Activated CD8-positive, alpha-beta memory T cell treated with anti-CD3 and anti-CD28 coated beads for 36 hours (primary cell): ENCODE measurements around the gene YJEFN3. TPM values are rescaled to one million over a fixed set of nuclear protein-coding genes. Genes with fewer than 3 reads are reported as not detected.

Source experiments
- CTCF ChIA-PET: fragments of 350-600 bp; sonication (Branson Sonifier 250); formaldehyde crosslinking; loops from one replicate; lab custom pipeline; 2021; ENCODE audit warnings: antibody characterized with exemption; lab: Charles Lee
- POLR2A ChIA-PET: fragments of 350-600 bp; sonication (Branson Sonifier 250); formaldehyde crosslinking; loops from one replicate; lab custom pipeline; 2021; ENCODE audit warnings: antibody characterized with exemption; lab: Charles Lee
- total RNA-seq, 2 experiments: library from RNA; stranded (reverse); gene quantifications; one replicate each; pipeline ENCODE4 v1.2.3, GENCODE V29; 2021

YJEFN3 gene, protein sequence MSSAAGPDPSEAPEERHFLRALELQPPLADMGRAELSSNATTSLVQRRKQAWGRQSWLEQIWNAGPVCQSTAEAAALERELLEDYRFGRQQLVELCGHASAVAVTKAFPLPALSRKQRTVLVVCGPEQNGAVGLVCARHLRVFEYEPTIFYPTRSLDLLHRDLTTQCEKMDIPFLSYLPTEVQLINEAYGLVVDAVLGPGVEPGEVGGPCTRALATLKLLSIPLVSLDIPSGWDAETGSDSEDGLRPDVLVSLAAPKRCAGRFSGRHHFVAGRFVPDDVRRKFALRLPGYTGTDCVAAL
- total RNA-seq = 1 to 10 TPM; 7.3 to 8.8 TPM

- CTCF ChIA-PET = interaction anchor here (0.6 to 2.3 kb wide), 4 partner anchors 25 to 708 kb away, joined by 3 to 6 read pairs (median 4); partner anchors contain the start of gene GMIP
- POLR2A ChIA-PET = no interaction called here
Measured at GRCh38 chr19:19528721-19529490, at the start of gene YJEFN3. Gene YJEFN3, plus strand, starts transcription at chr19:19528911. Its CDS starts 22 bp downstream, at chr19:19528933.

DNA sequence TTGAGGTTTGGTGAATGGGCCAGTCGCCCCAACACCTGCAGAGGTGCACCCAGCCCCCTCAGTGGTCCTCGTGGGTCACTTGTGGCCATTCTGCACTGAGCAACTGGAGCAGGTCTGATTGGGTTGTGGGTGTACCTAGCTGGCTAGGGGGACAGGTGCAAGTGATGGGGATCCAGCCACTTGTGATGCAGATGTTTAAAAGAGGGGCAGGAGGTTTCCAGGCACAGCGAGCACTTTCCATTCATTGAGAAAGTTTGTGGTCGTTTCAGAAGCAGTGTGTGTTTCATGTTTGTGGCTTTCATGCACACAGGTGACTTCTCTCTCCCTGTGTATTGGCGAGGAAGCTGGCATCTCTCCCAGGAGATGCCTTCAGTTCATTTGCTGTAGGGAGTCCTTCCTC lies 48.0 kb upstream of the YJEFN3 start:
- ChIA-PET POLR2A (no interaction called here), CTCF (interaction anchor here (2.0 kb wide), 1 partner anchor 10 kb away, joined by 8 read pairs; no protein-coding TSS in a partner anchor)

GRCh38 chr19:19482809-19483596 lies 45.7 kb upstream of the YJEFN3 start:
- ChIA-PET CTCF (no interaction called here), POLR2A (no interaction called here)

GRCh38 chr19:19485161-19485997 lies 43.3 kb upstream of the YJEFN3 start:
- ChIA-PET CTCF (no interaction called here), POLR2A (no interaction called here)

DNA sequence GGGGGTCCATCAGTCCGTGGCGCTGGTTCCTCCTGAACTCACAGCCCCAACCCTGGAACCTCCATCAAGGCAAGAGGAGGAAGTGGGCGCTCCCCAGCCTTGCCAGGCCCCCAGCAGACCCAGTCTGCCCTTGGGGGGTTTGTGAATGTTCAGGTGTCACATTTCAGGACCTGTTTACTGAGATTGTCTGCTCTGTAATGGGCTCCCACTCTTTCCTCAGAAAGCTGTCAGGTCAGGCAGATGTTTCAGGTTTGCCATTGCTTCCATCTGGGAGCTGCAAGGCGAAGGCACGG lies 42.8 kb upstream of the YJEFN3 start:
- POLR2A ChIA-PET = no interaction called here
- CTCF ChIA-PET = interaction anchor here (5.3 kb wide), 1 partner anchor 80 kb away, joined by 25 read pairs; the partner anchor contains the start of gene GATAD2A

DNA sequence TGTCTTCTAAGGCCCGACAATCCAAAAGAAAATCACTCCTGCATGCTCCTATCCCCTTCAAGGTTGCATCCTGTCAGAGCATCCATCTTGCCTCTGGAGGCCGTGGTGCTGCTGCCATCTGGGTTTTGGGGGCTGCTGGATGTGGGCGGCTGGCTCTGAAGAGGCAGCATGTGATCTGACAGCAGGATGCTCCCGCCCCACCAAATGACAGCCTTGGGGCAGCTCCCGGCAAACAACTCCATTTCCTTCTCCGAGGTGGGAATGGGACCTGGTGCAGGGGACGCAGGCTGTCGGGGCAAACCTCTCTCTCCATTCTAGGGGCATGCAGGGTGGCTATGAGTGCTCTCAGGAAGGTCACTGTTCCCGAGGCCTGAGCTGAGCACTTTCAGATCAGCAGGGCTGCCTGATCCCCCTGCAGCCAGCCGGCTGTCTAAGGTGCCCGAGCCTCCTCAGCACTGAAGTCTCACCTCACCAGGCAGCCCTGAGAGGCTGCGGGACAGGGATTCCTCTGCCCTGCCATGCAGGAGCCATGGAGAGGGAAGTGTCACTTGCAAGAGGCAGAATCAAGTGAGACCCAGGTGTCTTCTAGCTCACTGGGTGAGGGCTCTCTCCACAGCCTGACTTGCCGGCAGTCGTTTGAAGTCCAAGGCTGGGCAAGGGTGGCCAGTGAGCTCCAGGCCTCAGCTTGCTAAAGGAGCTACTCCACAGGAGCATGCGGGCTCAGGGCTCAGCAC lies 42.2 kb upstream of the YJEFN3 start:
- POLR2A ChIA-PET = no interaction called here
- CTCF ChIA-PET = interaction anchor here (5.3 kb wide), 1 partner anchor 80 kb away, joined by 25 read pairs; the partner anchor contains the start of gene GATAD2A

DNA sequence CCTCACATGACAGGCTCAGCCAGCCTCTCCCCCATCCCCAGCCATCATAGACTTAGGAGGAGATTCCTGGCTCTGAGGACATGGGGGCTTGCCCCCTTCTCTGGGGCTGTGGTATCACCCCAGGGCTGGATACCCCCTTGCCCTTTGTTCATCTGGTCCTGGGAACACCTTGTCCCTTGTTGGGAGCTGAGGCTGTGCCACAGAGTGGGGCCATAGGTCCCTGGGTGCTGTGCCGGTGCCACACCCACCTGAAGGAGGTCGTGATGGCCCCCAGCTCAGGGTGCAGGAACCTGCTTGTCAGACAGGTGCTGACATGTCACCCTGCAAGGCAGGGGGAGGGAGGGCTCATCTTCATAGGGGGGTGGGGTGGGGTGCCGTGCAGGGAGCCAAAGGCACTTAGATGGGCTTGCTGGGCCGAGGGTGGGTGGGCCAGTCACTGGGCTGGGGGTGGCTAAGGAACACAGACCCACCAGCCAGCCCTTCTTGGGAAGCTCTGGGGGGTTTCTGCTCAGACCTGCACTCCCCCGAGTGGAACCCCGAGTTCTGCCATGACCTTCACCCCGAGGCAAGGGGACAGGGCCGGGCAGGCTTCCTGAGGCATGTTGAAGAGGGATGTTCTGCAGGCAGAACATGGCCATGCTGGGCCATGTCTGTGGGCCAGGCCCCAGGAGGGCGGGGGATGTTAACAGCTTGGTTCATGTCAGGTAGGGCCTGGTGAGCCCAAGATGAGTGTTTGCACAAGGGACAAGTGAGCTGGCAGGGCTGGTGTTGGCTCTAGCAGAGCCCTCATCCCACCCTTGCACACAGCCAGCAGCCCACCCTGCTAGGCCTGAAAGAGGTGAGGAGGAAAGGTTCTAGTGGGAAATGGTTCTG lies 41.4 kb upstream of the YJEFN3 start:
- POLR2A ChIA-PET = interaction anchor here (3.2 kb wide), 1 partner anchor 82 kb away, joined by 9 read pairs; the partner anchor contains the start of gene GATAD2A

GRCh38 chr19:19487950-19488874 lies 40.5 kb upstream of the YJEFN3 start:
- CTCF ChIA-PET = interaction anchor here (0.5 to 5.3 kb wide), 6 partner anchors 10 to 922 kb away, joined by 3 to 60 read pairs (median 8); partner anchors contain the start of gene GATAD2A
- POLR2A ChIA-PET = interaction anchor here (0.5 to 3.2 kb wide), 3 partner anchors 27 to 126 kb away, joined by 3 to 9 read pairs (median 3); partner anchors contain the start of genes GATAD2A and TSSK6

More for the DNA sequence above, 41.4 kb upstream of the YJEFN3 start:
- CTCF ChIA-PET = interaction anchor here (0.5 to 5.3 kb wide), 3 partner anchors 81 to 921 kb away, joined by 3 to 60 read pairs (median 25); partner anchors contain the start of gene GATAD2A

- ChIA-PET POLR2A (interaction anchor here (0.8 to 3.2 kb wide), 2 partner anchors 26 to 84 kb away, joined by 3 to 9 read pairs; partner anchors contain the start of genes GATAD2A and TSSK6), CTCF (interaction anchor here (0.8 to 5.3 kb wide), 13 partner anchors 8 to 128 kb away, joined by 3 to 60 read pairs (median 7); partner anchors contain the start of gene GATAD2A)
Measured at GRCh38 chr19:19488875-19489690, 39.6 kb upstream of the YJEFN3 start.

DNA sequence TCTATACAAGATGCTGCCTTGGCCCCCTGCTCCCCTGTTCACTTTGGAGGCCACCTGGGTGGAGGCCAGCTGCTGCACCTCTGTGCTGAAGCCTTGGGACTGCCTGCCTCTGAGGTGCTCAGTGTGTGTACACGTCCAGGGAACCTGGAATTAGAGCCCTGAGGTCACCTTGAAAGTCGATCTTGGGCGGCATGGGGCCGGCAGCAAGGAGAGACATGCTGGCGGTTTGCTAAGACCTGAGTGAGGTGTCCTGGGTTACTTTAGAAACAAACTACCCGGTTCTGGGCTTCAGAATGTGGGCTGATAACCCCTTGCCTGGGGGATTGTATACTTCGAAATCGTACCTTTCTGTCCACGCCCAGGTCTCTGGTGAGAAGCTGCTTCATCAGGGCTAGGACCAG lies 38.9 kb upstream of the YJEFN3 start:
- ChIA-PET POLR2A (interaction anchor here (0.5 to 3.2 kb wide), 3 partner anchors 85 to 105 kb away, joined by 4 to 9 read pairs (median 5); partner anchors contain the start of gene GATAD2A), CTCF (interaction anchor here (0.6 to 5.3 kb wide), 27 partner anchors 9 to 659 kb away, joined by 3 to 60 read pairs (median 5); partner anchors contain the start of genes GATAD2A, NDUFA13 and TSSK6)

GRCh38 chr19:19490214-19490968 lies 38.3 kb upstream of the YJEFN3 start:
- CTCF ChIA-PET = interaction anchor here (0.6 to 5.3 kb wide), 33 partner anchors 10 to 659 kb away, joined by 3 to 60 read pairs (median 5); partner anchors contain the start of genes GATAD2A, NDUFA13 and TSSK6
- POLR2A ChIA-PET = interaction anchor here (0.5 to 3.2 kb wide), 3 partner anchors 85 to 105 kb away, joined by 4 to 9 read pairs (median 5); partner anchors contain the start of gene GATAD2A

DNA sequence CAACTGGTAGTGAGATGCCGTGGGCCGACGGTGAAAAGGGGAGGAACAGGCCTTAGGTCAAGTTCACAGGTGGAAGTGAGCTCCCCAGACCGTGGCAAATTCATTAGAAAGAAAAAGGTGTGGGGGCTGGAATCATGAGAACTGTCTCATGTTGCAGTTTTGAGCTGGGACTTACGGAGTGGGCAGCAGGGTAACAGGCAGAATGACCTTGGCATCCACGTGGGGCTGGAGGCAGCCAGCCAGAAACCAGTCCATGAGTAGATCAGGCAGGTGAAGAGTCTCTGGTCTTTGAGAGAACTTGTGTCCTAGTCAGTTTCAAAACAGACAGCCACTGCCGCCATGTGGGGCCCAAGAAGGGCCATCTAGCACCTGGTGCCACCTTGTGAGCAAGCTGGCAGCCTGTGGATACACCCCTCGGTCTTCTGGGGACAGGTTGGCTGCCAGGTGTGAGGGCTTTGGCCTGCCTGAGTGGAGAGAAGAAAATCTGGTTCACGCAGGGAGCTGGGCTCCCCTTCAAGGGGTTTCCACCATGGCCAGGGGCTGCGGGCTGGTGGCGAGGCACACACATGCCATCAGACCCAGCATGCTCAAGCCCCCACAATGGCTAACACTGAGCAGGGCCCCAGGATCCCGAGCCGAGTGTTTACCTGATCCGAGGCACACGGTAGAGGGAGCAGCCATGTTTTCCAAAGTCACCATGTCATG lies 37.2 kb upstream of the YJEFN3 start:
- ChIA-PET POLR2A (no interaction called here), CTCF (interaction anchor here (0.6 to 5.3 kb wide), 19 partner anchors 10 to 308 kb away, joined by 3 to 60 read pairs (median 6); partner anchors contain the start of gene GATAD2A)
